GM12874 (cell line): ENCODE results near the gene SERTM1.

Experiments used
- TF ChIP-seq, protein P1 (sequence below): IDR thresholded peaks from 2 replicates; pipeline ENCODE4 v1.5.1; 2011; ENCODE audit warnings: low read depth, mild to moderate bottlenecking, control low read depth, low read length, moderate library complexity; ENCODE audit not compliant: insufficient read depth

SERTM1 gene

DNA sequence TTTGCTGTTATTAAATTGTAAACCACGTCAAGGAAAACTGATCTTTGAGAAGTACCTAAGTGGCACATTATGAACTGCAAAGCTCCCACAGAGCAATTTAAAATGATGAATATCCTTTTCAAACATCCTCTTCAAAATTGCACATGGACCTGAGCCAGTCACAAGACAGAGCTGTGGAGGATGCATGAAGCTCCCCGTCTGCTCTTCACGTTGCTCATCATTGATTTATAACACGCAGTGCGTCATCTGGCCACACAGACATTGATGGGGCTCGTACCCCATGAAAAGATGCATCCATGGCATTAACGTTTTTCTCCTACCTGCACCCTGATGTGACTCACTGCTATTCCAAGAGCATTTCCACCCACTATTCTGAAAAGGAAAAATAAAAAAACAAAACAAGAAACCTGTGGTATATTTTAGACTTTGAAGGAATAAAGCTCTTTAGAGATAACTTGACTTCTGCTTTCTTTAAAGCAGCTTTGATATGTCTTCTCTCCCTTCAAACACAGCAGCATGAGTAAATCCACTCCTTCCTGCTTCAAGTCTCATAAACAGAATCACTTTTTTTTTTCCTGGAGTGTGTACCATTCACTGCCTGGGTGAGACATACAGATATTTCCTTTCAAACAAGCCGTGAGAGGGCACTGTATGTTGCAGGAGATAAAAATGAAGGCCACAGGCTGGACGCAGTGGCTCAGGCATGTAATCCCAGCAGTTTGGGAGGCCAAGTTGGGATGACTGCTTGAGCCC is 7.2 kb upstream of the SERTM1 start:
- TF ChIP-seq, protein P1, sequence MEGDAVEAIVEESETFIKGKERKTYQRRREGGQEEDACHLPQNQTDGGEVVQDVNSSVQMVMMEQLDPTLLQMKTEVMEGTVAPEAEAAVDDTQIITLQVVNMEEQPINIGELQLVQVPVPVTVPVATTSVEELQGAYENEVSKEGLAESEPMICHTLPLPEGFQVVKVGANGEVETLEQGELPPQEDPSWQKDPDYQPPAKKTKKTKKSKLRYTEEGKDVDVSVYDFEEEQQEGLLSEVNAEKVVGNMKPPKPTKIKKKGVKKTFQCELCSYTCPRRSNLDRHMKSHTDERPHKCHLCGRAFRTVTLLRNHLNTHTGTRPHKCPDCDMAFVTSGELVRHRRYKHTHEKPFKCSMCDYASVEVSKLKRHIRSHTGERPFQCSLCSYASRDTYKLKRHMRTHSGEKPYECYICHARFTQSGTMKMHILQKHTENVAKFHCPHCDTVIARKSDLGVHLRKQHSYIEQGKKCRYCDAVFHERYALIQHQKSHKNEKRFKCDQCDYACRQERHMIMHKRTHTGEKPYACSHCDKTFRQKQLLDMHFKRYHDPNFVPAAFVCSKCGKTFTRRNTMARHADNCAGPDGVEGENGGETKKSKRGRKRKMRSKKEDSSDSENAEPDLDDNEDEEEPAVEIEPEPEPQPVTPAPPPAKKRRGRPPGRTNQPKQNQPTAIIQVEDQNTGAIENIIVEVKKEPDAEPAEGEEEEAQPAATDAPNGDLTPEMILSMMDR: no peak

DNA sequence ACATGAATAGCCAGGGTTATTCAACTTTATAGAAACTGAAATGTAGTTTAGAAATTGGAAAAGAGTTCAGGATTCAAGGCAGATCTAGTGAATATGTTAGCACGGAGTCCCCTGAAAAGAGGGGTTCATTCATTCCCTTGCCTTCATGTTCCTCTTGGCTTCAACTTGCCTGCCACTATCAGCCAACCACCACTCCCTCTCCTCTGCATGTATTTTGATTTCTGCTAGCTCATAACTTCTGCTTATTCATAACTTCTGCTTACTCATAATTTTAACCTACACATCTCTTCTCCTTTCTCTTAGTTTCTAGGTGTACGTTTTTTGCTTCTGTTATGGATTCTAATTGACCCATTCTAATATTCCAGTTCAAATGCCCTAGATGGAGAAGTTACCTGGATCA is 5.5 kb upstream of the SERTM1 start:
- TF ChIP-seq, protein P1: no peak

DNA sequence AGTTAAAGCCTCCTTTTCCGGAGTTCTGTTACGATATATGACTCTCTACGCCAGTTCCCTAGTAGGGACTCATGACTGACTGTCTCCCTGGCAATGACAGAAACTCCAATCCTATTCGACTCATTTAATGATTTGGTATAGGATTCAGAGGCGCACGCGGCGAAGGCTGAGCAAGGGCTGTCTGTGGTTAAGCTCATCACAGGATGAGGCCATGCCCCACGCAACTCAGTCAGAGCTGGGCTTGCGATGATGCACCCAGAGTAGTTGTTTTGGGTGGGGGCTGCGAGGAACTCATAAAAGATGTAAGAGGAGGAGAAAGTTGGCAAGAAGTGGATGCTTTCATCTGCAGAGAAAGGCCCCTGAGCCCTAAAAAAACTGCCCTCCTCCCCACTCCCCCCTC is 468 bp upstream of the SERTM1 start:
- TF ChIP-seq, protein P1: no peak

DNA sequence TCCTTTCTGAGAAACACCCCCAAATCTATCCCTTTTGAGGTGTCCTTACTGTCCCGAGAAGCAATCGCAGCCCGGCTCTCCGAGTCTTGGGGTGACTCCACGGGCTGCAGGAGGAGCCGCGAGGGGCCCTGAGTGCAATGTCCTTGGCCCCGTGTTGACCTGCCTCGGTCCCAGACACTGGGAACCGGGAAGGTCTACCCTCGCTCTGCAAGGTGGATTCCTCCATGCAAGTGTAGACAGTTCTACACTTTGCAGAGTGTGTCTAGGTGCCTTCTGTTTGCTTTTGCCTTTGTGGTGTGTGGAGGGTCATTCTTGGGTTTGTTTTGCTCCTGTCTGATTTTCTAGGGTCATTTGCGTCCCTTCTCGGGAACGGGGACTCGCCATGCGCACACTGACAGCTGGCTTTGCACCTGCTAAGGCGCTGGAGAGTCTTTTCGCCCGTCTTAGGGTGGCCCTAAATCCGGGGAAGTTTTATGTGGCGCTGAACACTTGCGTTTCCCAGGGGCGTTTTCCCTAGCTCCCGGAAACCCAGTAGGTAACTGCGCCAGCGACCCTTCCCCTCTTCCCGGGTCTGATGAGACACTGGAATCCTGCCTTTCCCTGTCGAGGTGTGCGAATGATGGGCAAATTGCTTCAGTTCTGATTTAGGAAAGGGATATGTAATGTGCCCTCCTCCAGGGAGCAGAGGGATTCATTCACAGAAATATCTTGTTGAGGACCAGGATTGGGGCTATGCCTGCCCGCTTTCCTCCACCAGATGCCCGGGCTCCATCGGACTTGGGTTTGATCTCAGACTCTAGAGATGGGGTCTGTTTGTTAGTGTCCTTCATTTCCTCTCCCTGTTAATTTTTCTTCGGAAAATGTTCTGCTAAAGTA is 755 bp downstream of the SERTM1 start:
- TF ChIP-seq, protein P1: no peak

DNA sequence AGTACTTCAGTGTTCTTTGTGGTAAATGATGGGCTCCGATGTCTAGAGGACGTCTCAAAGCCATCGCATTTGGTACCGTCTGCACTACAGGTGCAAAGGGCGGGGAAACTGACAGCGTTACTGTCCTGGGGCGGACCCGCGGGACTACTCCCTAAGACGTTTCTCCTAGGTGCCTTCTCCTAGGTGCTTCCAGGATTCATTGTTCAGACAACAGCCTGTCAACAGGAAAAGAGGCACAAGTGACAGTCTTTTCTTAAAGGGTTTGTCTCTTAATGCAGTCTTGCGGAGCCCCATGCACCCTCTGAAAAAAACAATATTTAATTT is 1.4 kb downstream of the SERTM1 start:
- TF ChIP-seq, protein P1: no peak

DNA sequence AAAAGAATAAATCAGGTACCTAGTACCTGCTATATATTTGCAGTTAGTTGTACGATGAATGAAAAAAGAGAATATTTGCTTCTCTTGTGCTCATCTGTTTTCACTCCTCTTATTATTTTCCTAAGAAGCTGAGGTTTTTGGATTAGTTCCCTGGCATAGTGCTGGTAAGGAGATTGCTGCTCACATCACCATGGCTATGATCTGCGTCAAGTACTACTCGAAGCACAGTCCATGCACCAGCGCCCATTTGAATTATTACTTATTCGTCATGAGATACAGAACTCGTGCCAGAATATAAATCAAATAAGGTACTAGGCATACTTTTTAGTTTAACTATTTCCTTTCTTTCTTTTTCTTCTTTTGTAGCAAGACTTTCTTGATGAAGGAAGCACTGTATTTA is 7.1 kb downstream of the SERTM1 start:
- TF ChIP-seq, protein P1: no peak

DNA sequence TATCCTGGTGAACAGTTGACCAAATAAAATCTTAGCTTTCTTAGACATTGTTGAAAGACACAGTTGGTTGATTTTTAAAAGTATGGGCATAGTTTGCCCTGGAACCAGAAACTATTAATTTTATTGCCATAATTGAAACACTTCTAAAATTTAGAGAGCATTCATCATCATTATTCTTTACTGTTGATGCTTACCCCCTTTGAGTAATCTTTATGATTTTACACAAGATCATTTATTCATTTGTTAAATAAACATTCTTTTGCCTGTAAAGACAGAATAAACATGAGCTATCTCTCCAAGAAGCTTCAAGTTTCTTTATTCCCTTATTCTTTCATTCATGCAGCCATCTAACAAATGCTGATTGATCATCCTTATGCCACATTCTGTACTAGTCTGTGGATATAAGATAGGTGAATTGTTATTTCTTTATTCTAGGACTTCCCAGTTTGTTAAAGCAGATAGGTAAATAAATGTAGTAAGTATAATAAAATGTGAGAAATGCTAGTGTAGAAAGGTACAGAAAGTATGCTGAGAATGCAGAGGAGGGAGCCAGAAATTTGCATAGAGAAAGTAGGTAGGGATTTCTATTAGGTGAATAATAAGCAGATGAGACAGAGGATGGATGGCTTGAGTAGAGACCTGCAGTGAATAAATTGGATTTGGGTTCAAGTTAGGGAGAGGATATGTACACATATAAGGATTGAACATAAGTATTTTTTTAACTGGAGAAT is 8.2 kb downstream of the SERTM1 start:
- TF ChIP-seq, protein P1: no peak
